Heart left ventricle (tissue), 13 donors: Measurements from ENCODE around the gene KCNH6.

ENCODE experiments used
- POLR2A ChIP-seq, 2 donors: fragments of 450-650 bp; IDR thresholded peaks; one replicate each; pipeline ENCODE4 v1.6.1; 2017; ENCODE audit warnings: antibody characterized with exemption in 2 of 2, mild to moderate bottlenecking in 2 of 2, moderate library complexity in 2 of 2
- TF ChIP-seq, protein P1 (sequence below), 12 donors: fragments of 200-600 bp; sonication (generic) in 4 of 12; IDR thresholded peaks; one replicate each; pipeline versions ENCODE4 v1.5.0 to v1.8.0; 2018 to 2022; ENCODE audit warnings: antibody characterized with exemption in 12 of 12, mild to moderate bottlenecking in 5 of 12
- donor health status: ischemic (EF 13 %, LVEDD 7.1; RV severe dilation, severe dysfunction).
- donor health status: DM: no; HTN: yes; CAD: no.
- donor health status: DM: no; HTN: no; CAD: no.
- donor health status: ischemic (EF 25% LVEDD 6.9; RV normal size, moderate dysfunction).
- donor health status: ischemic (EF 25% LVEDD 5.7; RV mildly dilated, moderate dysfunction).
- donor health status: ischemic (EF 35%, LVEDD 5.7; RV mildly dilated, moderate dysfunction).
- donor health status: nonischemic (EF 11% LVEDD 7.7; RV severe dilation, severe dysfunction).
- donor health status: DM: yes; HTN: yes; CAD: no.
- donor health status: PGD.
- donor health status: ischemic (EF 29% LVEDD 5.4; RV normal size, mild dysfunction).
- donor health status: nonischemic (EF 23%, LVEDD 6.1; RV moderate dilation, normal function).

DNA sequence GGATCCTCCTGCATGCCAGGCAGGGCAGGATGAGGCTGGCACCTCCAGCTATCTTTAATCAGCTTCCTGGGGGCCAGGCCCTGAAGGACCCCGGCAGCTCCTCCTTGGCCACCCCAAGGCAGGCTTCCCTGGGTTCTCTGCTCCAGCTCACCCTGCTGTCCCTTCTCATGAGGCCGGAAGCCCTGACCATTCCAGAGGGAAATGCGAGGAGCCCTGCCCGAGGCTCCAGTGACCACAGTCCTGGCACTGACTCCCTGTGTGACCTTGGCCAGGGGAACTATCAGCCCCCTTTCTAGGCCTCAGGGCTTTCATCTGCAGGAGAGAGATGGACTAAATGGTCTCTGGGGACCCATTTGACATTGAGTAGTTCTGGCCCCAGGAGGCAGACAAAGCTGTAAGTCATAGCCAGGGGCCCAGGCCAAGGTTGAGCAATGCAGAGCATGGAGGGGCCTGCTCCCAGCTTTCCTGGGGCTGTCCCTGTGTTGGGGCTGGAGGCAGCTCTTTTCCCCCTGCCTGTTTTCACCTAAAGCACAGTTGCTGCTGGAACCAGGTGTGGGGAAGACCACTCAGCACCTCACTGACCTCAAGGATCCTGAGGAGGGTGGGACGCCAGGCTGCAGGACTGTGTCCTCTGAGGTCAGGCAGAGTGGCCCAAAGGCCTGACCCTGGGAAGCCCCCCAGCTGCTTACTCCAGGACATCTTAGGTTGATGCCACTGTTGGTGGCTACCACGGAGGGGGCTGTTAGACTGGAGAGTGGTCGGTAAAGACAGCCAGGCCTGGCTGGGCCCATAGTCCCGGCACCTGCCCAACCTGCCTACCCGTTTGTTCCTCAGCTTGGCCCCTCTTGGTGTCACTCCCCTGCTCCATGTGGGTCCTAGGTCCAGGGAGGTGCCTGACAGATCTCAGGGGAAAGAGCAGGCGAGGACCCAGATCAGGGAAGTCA, 8.1 kb downstream of the KCNH6 start:
- TF ChIP-seq, protein P1, sequence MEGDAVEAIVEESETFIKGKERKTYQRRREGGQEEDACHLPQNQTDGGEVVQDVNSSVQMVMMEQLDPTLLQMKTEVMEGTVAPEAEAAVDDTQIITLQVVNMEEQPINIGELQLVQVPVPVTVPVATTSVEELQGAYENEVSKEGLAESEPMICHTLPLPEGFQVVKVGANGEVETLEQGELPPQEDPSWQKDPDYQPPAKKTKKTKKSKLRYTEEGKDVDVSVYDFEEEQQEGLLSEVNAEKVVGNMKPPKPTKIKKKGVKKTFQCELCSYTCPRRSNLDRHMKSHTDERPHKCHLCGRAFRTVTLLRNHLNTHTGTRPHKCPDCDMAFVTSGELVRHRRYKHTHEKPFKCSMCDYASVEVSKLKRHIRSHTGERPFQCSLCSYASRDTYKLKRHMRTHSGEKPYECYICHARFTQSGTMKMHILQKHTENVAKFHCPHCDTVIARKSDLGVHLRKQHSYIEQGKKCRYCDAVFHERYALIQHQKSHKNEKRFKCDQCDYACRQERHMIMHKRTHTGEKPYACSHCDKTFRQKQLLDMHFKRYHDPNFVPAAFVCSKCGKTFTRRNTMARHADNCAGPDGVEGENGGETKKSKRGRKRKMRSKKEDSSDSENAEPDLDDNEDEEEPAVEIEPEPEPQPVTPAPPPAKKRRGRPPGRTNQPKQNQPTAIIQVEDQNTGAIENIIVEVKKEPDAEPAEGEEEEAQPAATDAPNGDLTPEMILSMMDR (IDR thresholded peaks at IDR 0.05) = no peak
- no peak for TF ChIP-seq POLR2A (IDR thresholded peaks at IDR 0.05)
